NCI-H1105 treated with DMSO at 0.1 percent for 48 hours (cell line): Measurements from ENCODE around the gene MPZL1.

Source experiments
- DNase-seq: peaks from one replicate; lab custom pipeline; 2025; lab: John Stamatoyannopoulos, UW

Gene MPZL1

GRCh38 chr1:167695756-167696561 is 25.8 kb upstream of the MPZL1 start:
- DNase-seq: no peak

- no peak for DNase-seq
Observed at GRCh38 chr1:167697667-167698141, 24.1 kb upstream of the MPZL1 start.

GRCh38 chr1:167698313-167698712 is 23.5 kb upstream of the MPZL1 start:
- DNase-seq: no peak

DNA sequence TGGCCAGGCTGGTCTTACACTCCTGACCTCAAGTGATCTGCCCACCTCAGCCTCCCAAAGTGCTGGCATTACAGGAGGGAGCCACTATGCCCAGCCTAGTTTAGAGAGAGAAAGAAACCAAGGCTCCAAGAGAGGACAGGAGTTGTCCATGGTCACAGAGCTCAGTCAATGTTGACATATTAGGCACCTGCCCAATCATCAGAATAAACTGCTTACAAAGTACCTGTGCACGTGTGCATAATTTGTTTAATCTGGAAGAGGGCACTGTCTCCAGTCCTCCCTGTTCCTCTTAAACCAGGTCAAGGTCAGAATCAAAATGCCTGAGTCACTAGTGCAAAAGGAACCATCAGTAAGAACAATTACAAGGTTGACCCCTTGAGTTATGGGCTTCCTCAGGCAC is 20.3 kb upstream of the MPZL1 start:
- DNase-seq: no peak

- DNase-seq: no peak
Observed at GRCh38 chr1:167703557-167703956, 18.2 kb upstream of the MPZL1 start.

DNA sequence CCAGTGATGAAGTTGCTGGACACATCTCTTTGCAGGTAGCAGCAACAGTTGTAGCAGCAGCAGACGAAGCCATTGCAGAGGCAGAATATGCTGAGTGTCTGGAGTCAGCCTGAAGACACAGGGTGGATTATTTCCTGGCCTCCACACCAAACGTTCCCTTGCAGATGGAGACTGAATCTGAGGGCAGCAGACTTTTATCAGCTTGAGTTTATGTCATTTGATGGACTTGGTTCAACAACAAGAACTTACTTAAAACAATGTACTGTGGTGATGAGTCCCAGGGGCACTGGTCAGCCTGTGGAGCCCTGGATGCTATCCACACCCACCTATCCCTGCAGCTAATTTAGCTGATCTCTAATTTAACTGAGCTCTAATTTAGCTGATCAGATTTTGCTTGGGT is 17.1 kb upstream of the MPZL1 start:
- DNase-seq: no peak

DNA sequence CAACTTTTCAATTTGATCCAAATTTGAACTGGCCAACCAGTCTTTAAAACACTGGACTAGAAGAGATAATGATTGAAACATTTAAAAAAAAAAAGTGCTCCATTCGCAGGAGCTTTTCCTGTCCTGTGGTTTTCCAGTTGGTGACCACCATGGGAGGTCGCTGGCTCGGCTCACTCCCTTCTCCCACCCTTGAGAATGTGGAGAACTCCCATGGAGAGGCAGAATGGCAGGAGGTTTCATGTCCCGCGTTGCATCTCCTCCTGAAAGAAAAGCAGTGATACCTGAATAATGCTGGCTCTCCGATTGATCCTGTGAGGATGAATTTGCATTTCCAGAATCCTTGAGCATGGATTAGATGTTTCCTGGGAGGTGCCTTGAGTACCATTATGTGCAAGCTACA is 16.5 kb upstream of the MPZL1 start:
- no peak for DNase-seq

GRCh38 chr1:167706363-167706762 is 15.4 kb upstream of the MPZL1 start:
- no peak for DNase-seq

GRCh38 chr1:167706931-167707877 is 14.6 kb upstream of the MPZL1 start:
- DNase-seq: no peak

- DNase-seq: no peak
Observed at GRCh38 chr1:167707942-167708341, 13.8 kb upstream of the MPZL1 start.

- no peak for DNase-seq
Observed at GRCh38 chr1:167708940-167709389, 12.8 kb upstream of the MPZL1 start.

GRCh38 chr1:167710836-167711235 is 10.9 kb upstream of the MPZL1 start:
- DNase-seq: peak; percentile 25

DNA sequence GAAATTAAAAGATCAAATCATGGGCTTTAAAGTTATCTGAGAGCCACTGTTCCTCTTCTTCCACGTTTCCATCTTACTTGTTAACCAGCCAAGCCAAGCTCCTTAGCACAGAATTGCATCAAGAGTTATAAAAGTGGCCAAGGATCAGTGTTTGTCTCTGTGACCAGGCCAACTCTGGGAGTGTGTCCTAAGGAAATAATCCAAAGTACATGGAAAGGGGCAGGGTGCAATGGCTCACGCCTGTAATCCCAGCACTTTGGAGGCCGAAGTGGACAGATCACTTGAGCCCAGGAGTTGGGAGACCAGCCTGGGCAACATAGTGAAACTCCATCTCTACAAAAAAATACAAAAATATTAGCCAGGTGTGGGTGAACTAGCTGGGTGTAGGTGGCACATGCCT is 10.0 kb upstream of the MPZL1 start:
- DNase-seq: no peak

DNA sequence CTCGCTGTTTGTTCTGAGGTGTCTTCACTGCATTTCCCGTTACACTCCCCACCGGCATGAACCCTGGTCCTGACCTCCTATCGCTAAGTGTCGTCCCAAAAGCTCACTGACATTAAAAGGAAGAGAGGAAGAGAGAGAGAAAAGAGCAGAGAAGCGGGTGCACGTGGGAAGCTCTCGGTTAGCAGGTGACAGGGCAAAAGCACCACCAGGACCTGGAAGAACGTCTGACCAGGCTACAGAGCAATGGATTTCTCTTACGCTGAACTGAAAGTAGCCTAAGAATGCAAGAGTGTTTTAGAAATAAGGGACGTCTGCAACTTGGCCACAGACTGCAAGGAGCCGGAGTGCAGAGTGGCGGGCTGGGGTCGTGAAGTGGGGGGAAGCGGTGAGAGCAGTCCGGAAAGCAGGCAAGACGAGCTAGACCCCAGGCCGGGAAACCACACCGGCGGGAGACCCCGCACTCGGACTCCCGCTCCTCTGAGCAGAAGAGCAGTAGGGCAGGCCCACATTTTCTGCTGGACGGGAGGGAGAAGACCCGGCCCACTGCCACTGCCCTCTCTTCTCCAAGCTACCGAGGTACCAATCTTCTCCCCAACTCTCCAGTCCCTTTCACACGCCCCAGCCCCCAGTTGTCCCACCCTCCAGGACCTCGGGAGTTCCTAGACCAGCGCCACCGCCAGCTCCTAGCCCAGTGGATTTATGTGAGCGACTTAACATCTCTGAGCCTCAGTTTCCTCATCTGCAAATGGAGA is 8.3 kb upstream of the MPZL1 start:
- DNase-seq: no peak

GRCh38 chr1:167714098-167714438 is 7.7 kb upstream of the MPZL1 start:
- peak; percentile 81 for DNase-seq

DNA sequence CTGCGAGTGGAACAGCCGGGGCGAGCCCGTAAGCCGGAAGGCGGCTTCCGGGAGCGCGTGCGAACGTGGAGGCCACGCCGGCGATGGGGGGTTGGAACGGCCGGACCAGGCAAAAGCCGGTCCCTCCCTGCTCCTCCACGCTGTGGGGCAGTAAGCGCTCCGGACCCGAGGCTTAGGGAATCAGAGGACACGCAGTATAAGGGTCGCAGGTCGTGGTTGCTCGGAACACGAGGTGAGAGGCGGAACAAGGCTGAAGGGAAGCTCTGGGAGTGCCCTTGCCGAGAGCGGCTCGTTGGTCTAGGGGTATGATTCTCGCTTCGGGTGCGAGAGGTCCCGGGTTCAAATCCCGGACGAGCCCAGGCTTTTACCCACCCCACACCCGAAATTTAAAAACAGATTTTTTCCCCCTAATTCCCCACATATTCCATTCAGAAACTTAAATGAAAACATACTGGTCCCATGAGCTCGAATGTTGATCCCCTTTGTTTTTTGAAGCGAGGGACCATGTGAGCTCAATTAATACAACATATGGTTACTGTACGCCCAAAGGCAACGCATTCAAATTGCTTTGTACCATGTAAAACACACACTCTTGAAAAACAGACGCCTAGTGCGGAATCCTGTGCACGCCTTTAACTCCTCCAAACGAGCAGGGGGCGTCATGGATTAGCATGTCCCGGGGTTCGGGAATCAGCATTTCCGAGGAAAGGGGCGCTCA is 7.2 kb upstream of the MPZL1 start:
- DNase-seq: peak; percentile 81

GRCh38 chr1:167715157-167715999 is 6.4 kb upstream of the MPZL1 start:
- DNase-seq: peak; percentile 85

GRCh38 chr1:167716000-167716271 is 5.8 kb upstream of the MPZL1 start:
- peak; percentile 49 for DNase-seq

GRCh38 chr1:167717351-167717750 is 4.4 kb upstream of the MPZL1 start:
- no peak for DNase-seq

GRCh38 chr1:167718914-167719691 is 2.7 kb upstream of the MPZL1 start:
- DNase-seq: no peak
